HL-60 (cell line): ENCODE data around the gene RGL4.

Source experiments
- DNase-seq, 2 experiments: peaks; one replicate each; pipeline ENCODE4 v3.0.0-alpha.2; 2010 to 2020; ENCODE audit warnings: low read depth in 1 of 2, low spot score in 1 of 2
- H3K27ac ChIP-seq: fragments of 250-450 bp; sonication (Bioruptor Pico); replicated peaks from 2 replicates; pipeline ENCODE4 v1.5.1; 2020; ENCODE audit warnings: mild to moderate bottlenecking, moderate library complexity
- H3K27me3 ChIP-seq: fragments of 250-450 bp; sonication (Bioruptor Pico); 2 replicates; pipeline ENCODE4 v1.5.1; 2021; ENCODE audit warnings: mild to moderate bottlenecking, moderate library complexity; ENCODE audit not compliant: insufficient read depth, poor library complexity, severe bottlenecking
- H3K4me3 ChIP-seq: replicated peaks from 2 replicates; pipeline ENCODE4 v1.5.1; 2011; ENCODE audit warnings: mild to moderate bottlenecking, control low read depth, low read length; ENCODE audit not compliant: insufficient read depth
- CTCF ChIP-seq: IDR thresholded peaks from one replicate; pipeline ENCODE4 v1.5.1; 2011; ENCODE audit warnings: low read length, control low read depth, inconsistent platforms; ENCODE audit not compliant: insufficient read depth
- GABPA ChIP-seq: IDR thresholded peaks from 2 replicates; pipeline ENCODE4 v1.6.1; 2012; ENCODE audit warnings: low read depth
- POLR2AphosphoS5 ChIP-seq: IDR thresholded peaks from 2 replicates; pipeline ENCODE4 v1.6.1; 2012; ENCODE audit warnings: low read depth
- REST ChIP-seq: IDR thresholded peaks from 2 replicates; pipeline ENCODE4 v1.6.1; 2012; ENCODE audit warnings: low read depth; ENCODE audit not compliant: insufficient replicate concordance
- SPI1 ChIP-seq: IDR thresholded peaks from 2 replicates; pipeline ENCODE4 v1.6.1; 2012; ENCODE audit warnings: low read depth, mild to moderate bottlenecking, borderline replicate concordance

RGL4 gene

GRCh38 chr22:23686416-23687024, 4.3 kb upstream of the RGL4 start:
- H3K4me3 ChIP-seq: no peak overlapping the region
- TF ChIP-seq CTCF (no peak), POLR2AphosphoS5 (no peak), REST (no peak), SPI1 (no peak), GABPA (no peak)

GRCh38 chr22:23688121-23688520, 2.7 kb upstream of the RGL4 start:
- DNase-seq: no peak
- TF ChIP-seq SPI1 (no peak), REST (no peak), GABPA (no peak), CTCF (no peak), POLR2AphosphoS5 (no peak; the same call in 1 of the 2 replicates)
- Histone ChIP-seq H3K27me3 (no peaks in the 10 kb centered on the region), H3K4me3 (no peak overlapping the region), H3K27ac (no peak overlapping the region)

More at GRCh38 chr22:23686416-23687024, 4.3 kb upstream of the RGL4 start:
- no peak for DNase-seq
- Histone ChIP-seq H3K27me3 (no peaks in the 10 kb centered on the region), H3K27ac (no peak overlapping the region)

- H3K27ac ChIP-seq: no peak overlapping the region
- DNase-seq: no peak
- no peaks in the 10 kb centered on the region for H3K27me3 ChIP-seq
- TF ChIP-seq POLR2AphosphoS5 (no peak), CTCF (no peak), SPI1 (no peak), REST (no peak), GABPA (no peak)
- H3K4me3 ChIP-seq: no peak overlapping the region
Measured at GRCh38 chr22:23688571-23688970, 2.2 kb upstream of the RGL4 start.
